ENCODE results near the gene TMEM19.
A peak's percentile ranks its signal among the peaks of the same experiment; 100 is the strongest.

The TMEM19 gene

GRCh38 chr12:71718611-71719010 is 32.7 kb downstream of the TMEM19 start:
- DNase-seq (ENCODE audit: low spot score): no peak

GRCh38 chr12:71719647-71720370 is 33.9 kb downstream of the TMEM19 start:
- peak; percentile 65 for DNase-seq (ENCODE audit: low spot score)

GRCh38 chr12:71721783-71722505 is 36.1 kb downstream of the TMEM19 start:
- no peak for DNase-seq (ENCODE audit: low spot score)

GRCh38 chr12:71725011-71725410 is 39.1 kb downstream of the TMEM19 start:
- DNase-seq (ENCODE audit: low spot score): no peak

- no peak for DNase-seq (ENCODE audit: low spot score)
These were observed 40.7 kb downstream of the TMEM19 start for GRCh38 chr12:71726548-71726947.

- no peak for DNase-seq (ENCODE audit: low spot score)
These were observed 42.1 kb downstream of the TMEM19 start for GRCh38 chr12:71727958-71728357.

GRCh38 chr12:71730936-71731335 is 45.1 kb downstream of the TMEM19 start:
- no peak for DNase-seq (ENCODE audit: low spot score)

GRCh38 chr12:71731439-71732356 is 45.8 kb downstream of the TMEM19 start:
- no peak for DNase-seq (ENCODE audit: low spot score)

GRCh38 chr12:71732357-71732712 is 46.5 kb downstream of the TMEM19 start:
- no peak for DNase-seq (ENCODE audit: low spot score)

GRCh38 chr12:71737197-71737596 is 51.3 kb downstream of the TMEM19 start:
- DNase-seq (ENCODE audit: low spot score): no peak

GRCh38 chr12:71742998-71743397 is 57.1 kb downstream of the TMEM19 start:
- DNase-seq (ENCODE audit: low spot score): no peak

GRCh38 chr12:71744522-71745300 is 58.8 kb downstream of the TMEM19 start:
- no peak for DNase-seq (ENCODE audit: low spot score)

- DNase-seq (ENCODE audit: low spot score): peak; percentile 83
These were observed 61.2 kb downstream of the TMEM19 start for GRCh38 chr12:71746974-71747611.

- DNase-seq (ENCODE audit: low spot score): no peak
These were observed 62.4 kb downstream of the TMEM19 start for GRCh38 chr12:71748081-71748850.

GRCh38 chr12:71749666-71750065 is 63.8 kb downstream of the TMEM19 start:
- DNase-seq (ENCODE audit: low spot score): no peak

- no peak for DNase-seq (ENCODE audit: low spot score)
These were observed 67.0 kb downstream of the TMEM19 start for GRCh38 chr12:71752891-71753290.

All from LoVo (cell line).